Daoy (cell line): ENCODE measurements around the gene ZNF236. TPM values are rescaled to one million over a fixed set of nuclear protein-coding genes. Genes with fewer than 3 reads are reported as not detected.

ENCODE experiments used
- DNase-seq: peaks from one replicate; pipeline ENCODE4 v3.0.0-alpha.2; 2015; ENCODE audit warnings: low read depth
- total RNA-seq: library from RNA; depleted of rRNA; stranded (reverse); fragments of >200 nt; shearing (Covaris generic); gene quantifications from 2 replicates; pipeline ENCODE4 v1.2.3, GENCODE V29; 2014

ZNF236 gene
- total RNA-seq, 1 experiment from 2014 or later = 2.5 TPM

- no peak for DNase-seq
These were observed 150.6 kb downstream of the ZNF236 start for GRCh38 chr18:76972846-76973519.

- DNase-seq = no peak
These were observed 151.3 kb downstream of the ZNF236 start for GRCh38 chr18:76973520-76974266.

DNA sequence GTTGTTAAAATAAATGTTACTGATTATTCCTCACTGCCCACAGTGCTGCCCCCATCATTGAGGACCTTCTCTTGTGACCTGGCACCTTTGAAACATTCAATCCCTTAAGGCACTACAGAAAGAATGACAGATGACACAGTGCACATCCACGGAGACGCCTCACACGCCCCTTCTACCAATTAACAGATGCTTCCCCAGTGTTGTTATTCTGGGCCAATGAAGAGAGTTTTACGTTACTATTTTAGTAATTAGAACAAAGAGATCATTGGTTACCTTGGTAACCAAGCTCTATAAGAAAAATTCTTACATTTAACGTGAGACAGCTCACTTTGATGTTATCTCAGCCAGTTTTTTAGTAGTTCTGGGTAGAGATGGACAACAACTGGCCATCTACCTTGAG is 152.0 kb downstream of the ZNF236 start:
- no peak for DNase-seq

GRCh38 chr18:76975577-76976110 is 153.3 kb downstream of the ZNF236 start:
- DNase-seq = no peak

GRCh38 chr18:76977108-76977621 is 154.8 kb downstream of the ZNF236 start:
- no peak for DNase-seq

- DNase-seq = no peak
These were observed 155.4 kb downstream of the ZNF236 start for GRCh38 chr18:76977684-76978232.

GRCh38 chr18:76978616-76979015 is 156.3 kb downstream of the ZNF236 start:
- no peak for DNase-seq

GRCh38 chr18:76979111-76979751 is 156.9 kb downstream of the ZNF236 start:
- no peak for DNase-seq

- DNase-seq = no peak
These were observed 157.5 kb downstream of the ZNF236 start for GRCh38 chr18:76979906-76980305.

- no peak for DNase-seq
These were observed 158.5 kb downstream of the ZNF236 start for GRCh38 chr18:76980663-76981395.

- no peak for DNase-seq
These were observed 159.1 kb downstream of the ZNF236 start for GRCh38 chr18:76981396-76981968.

DNA sequence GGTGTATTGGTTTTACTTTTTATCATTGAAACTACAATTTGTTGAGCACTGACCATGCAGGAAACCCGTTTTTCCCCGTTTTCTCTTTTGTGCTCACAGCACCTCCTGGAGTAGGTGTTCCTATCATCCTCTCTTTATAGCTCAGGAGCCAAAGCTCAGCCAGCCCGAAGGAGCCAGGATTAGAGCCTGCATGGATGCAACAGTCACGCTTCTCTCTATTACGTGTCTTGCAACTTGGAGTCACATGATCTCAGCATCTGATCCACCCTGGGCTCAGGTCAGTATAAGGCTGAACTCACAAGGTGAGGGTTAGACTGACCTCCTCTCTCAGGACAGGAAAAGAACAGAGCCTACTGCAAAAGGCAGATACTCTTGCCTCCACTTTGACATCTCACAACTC is 159.7 kb downstream of the ZNF236 start:
- DNase-seq = no peak

GRCh38 chr18:76982841-76983583 is 160.7 kb downstream of the ZNF236 start:
- peak; percentile 78 for DNase-seq

DNA sequence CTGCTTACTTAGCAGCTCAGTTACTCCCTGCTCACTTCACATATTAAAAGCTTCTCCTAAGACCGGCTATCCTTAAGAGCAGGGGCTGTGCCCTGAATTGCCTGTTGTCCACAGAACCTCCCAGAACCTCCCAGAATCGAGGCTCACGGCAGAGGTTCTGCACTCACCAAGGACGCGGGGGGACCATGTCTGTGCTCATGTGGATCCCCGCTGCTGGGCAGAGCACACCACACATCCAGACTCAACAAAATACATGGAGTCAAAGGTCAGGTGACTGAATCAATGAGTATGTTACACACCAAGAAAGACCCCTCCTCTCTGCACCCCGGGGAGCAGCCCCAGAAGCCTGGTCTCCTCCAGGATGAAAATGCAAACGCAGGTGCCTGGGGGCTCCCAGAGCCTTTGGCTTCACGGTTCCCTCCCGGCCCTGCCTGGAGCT is 161.3 kb downstream of the ZNF236 start:
- DNase-seq = no peak

- no peak for DNase-seq
These were observed 162.1 kb downstream of the ZNF236 start for GRCh38 chr18:76984193-76985155.

GRCh38 chr18:76985156-76985950 is 163.0 kb downstream of the ZNF236 start:
- DNase-seq = no peak

DNA sequence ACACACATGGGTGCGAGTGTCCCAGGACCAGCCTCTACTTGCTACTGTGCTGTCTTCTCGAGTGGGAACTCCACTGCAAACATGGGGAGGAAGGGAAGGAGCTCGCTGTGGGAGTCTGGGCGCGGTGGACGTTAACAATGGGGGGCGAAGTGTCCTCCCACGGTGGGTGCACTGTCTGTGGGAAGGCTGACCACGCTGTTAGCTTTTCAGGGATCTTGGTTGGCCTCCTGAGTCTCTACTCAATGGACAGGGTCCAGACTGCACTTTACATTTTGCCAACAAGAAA is 163.5 kb downstream of the ZNF236 start:
- DNase-seq = no peak

GRCh38 chr18:76986406-76986805 is 164.0 kb downstream of the ZNF236 start:
- DNase-seq = no peak
